HCT116 (cell line): ENCODE measurements around the gene MBD3L1. TPM values are rescaled to one million over a fixed set of nuclear protein-coding genes. Genes with fewer than 3 reads are reported as not detected.

Source experiments
- ATAC-seq: fragments of 200-7000 bp; cut with Tn5 transposase; 2 replicates; pipeline ENCODE4 v1.9.1; 2020; ENCODE audit warnings: mild to moderate bottlenecking, moderate library complexity
- BruUV-seq: library from RNA; stranded (reverse); fragments of 400-500 nt; replicated peaks from 2 replicates; lab custom pipeline; 2021; lab: Mats Ljungman, UMichigan
- CTCF ChIA-PET: fragments of 300-600 bp; sonication (Branson Sonifier 250); formaldehyde crosslinking; loops from one replicate; lab custom pipeline; 2021; ENCODE audit warnings: antibody characterized with exemption; lab: Charles Lee
- POLR2A ChIA-PET: fragments of 300-600, 350-600 bp; sonication (Branson Sonifier 250); formaldehyde crosslinking; loops from one replicate; lab custom pipeline; 2021; ENCODE audit warnings: antibody characterized with exemption; lab: Charles Lee
- RAD21 ChIA-PET, 2 experiments: fragments of 300-600 bp; sonication (Branson Sonifier 250); formaldehyde crosslinking; loops; one replicate each; lab custom pipeline; 2023; ENCODE audit warnings: low total read pairs in 2 of 2; ENCODE audit not compliant: uncharacterized antibody in 2 of 2, unreplicated experiment in 2 of 2, low non-redundant PET in 1 of 2; lab: Charles Lee
- DNase-seq: peaks from one replicate; pipeline ENCODE4 v3.0.0-alpha.2; 2010; ENCODE audit warnings: low read depth, low spot score
- H2AFZ ChIP-seq: fragments of 200-600 bp; shearing (Covaris generic), sonication (generic); 2 replicates; pipeline ENCODE4 v1.6.1; 2017; ENCODE audit warnings: low read depth, mixed run types, mixed read lengths, antibody characterized with exemption, low read length; ENCODE audit not compliant: poor library complexity, severe bottlenecking
- H3K27ac ChIP-seq: 2 replicates; pipeline ENCODE4 v1.5.1; 2012; ENCODE audit warnings: low read depth, low read length
- H3K27me3 ChIP-seq: fragments of 200-600 bp; sonication (generic); 2 replicates; pipeline ENCODE4 v1.6.1; 2016; ENCODE audit warnings: mixed run types, low read length, mixed read lengths; ENCODE audit not compliant: insufficient read depth
- H3K36me3 ChIP-seq, 2 experiments: fragments of 200-500 bp in 1 of 2; fragments of 200-600 bp in 1 of 2; sonication (Bioruptor generic) in 1 of 2; sonication (generic) in 1 of 2; 2 replicates each; pipeline versions ENCODE4 v1.5.1 to v1.6.1; 2014 to 2016; ENCODE audit warnings: low read length in 2 of 2, inconsistent platforms in 1 of 2, mixed read lengths in 1 of 2, mixed run types in 1 of 2; ENCODE audit not compliant: insufficient read depth in 2 of 2, control insufficient read depth in 1 of 2
- H3K4me1 ChIP-seq, 2 experiments: fragments of 200-600 bp in 1 of 2; sonication (generic) in 1 of 2; 2 replicates each; pipeline versions ENCODE4 v1.5.1 to v1.6.1; 2012 to 2017; ENCODE audit warnings: low read length in 2 of 2, inconsistent platforms in 1 of 2, mild to moderate bottlenecking in 1 of 2, mixed read lengths in 1 of 2, mixed run types in 1 of 2, moderate library complexity in 1 of 2; ENCODE audit not compliant: insufficient read depth in 2 of 2, control insufficient read depth in 1 of 2
- H3K4me2 ChIP-seq: fragments of 200-600 bp; sonication (generic); 2 replicates; pipeline ENCODE4 v1.6.1; 2017; ENCODE audit warnings: mixed run types, low read length, mixed read lengths
- H3K4me3 ChIP-seq, 2 experiments: fragments of 200-600 bp in 1 of 2; sonication (generic) in 1 of 2; replicated peaks in 1 of 2; 2 replicates each; pipeline ENCODE4 v1.5.1; 2011 to 2016; ENCODE audit warnings: low read length in 2 of 2, control low read depth in 1 of 2, low read depth in 1 of 2, mild to moderate bottlenecking in 1 of 2, mixed read lengths in 1 of 2, mixed run types in 1 of 2
- H3K79me2 ChIP-seq: fragments of 200-600 bp; sonication (generic); 2 replicates; pipeline ENCODE4 v1.6.1; 2017; ENCODE audit warnings: mild to moderate bottlenecking, mixed run types, low read length, moderate library complexity, mixed read lengths; ENCODE audit not compliant: insufficient read depth
- H3K9ac ChIP-seq: fragments of 200-600 bp; sonication (generic); 2 replicates; pipeline ENCODE4 v1.6.1; 2016; ENCODE audit warnings: low read length, mixed read lengths
- H3K9me2 ChIP-seq: fragments of 200-600 bp; sonication (generic), shearing (Covaris generic); 2 replicates; pipeline ENCODE4 v1.6.1; 2017; ENCODE audit warnings: mixed run types, mild to moderate bottlenecking, moderate library complexity; ENCODE audit not compliant: insufficient read depth
- H3K9me3 ChIP-seq, 2 experiments: fragments of 200-500 bp in 1 of 2; fragments of 200-600 bp in 1 of 2; sonication (Bioruptor generic) in 1 of 2; sonication (generic) in 1 of 2; 2 replicates each; pipeline ENCODE4 v1.6.1; 2014 to 2017; ENCODE audit warnings: low read length in 2 of 2, mixed read lengths in 2 of 2, inconsistent platforms in 1 of 2, low read depth in 1 of 2, mild to moderate bottlenecking in 1 of 2, mixed run types in 1 of 2, moderate library complexity in 1 of 2; ENCODE audit not compliant: control insufficient read depth in 1 of 2, insufficient read depth in 1 of 2
- H4K20me1 ChIP-seq: fragments of 200-600 bp; sonication (generic), shearing (Covaris generic); 2 replicates; pipeline ENCODE4 v1.6.1; 2017; ENCODE audit warnings: mixed run types, mild to moderate bottlenecking, moderate library complexity; ENCODE audit not compliant: insufficient read depth
- CBX3 ChIP-seq: IDR thresholded peaks from 2 replicates; pipeline ENCODE4 v1.6.1; 2012; ENCODE audit warnings: low read depth
- CEBPB ChIP-seq: IDR thresholded peaks from 2 replicates; pipeline ENCODE4 v1.6.1; 2012; ENCODE audit warnings: low read depth
- CTCF ChIP-seq, 3 experiments: fragments of 200-600 bp in 1 of 3; sonication (generic) in 1 of 3; IDR thresholded peaks in 2 of 3; conservative IDR thresholded peaks in 1 of 3; 2 replicates each; pipeline ENCODE4 v1.5.1; 2012 to 2017; ENCODE audit warnings: low read depth in 2 of 3, low read length in 2 of 3, antibody characterized with exemption in 1 of 3, borderline replicate concordance in 1 of 3, control low read depth in 1 of 3, mild to moderate bottlenecking in 1 of 3, mixed read lengths in 1 of 3, mixed run types in 1 of 3, moderate library complexity in 1 of 3; ENCODE audit not compliant: insufficient read depth in 1 of 3
- ELF1 ChIP-seq: IDR thresholded peaks from 2 replicates; pipeline ENCODE4 v1.6.1; 2012; ENCODE audit warnings: low read depth, borderline replicate concordance
- EZH2phosphoT487 ChIP-seq: fragments of 200-600 bp; IDR thresholded peaks from 2 replicates; pipeline ENCODE4 v1.6.1; 2018; ENCODE audit warnings: antibody characterized with exemption, borderline replicate concordance
- FOSL1 ChIP-seq: IDR thresholded peaks from 2 replicates; pipeline ENCODE4 v1.6.1; 2012; ENCODE audit warnings: low read depth
- RAD21 ChIP-seq: IDR thresholded peaks from 2 replicates; pipeline ENCODE4 v1.6.1; 2012; ENCODE audit warnings: low read depth, mild to moderate bottlenecking
- SIN3A ChIP-seq: IDR thresholded peaks from 2 replicates; pipeline ENCODE4 v1.6.1; 2012; ENCODE audit warnings: low read depth
- SP1 ChIP-seq: IDR thresholded peaks from 2 replicates; pipeline ENCODE4 v1.6.1; 2012; ENCODE audit warnings: low read depth
- SRF ChIP-seq: IDR thresholded peaks from 2 replicates; pipeline ENCODE4 v1.6.1; 2012; ENCODE audit warnings: low read depth
- ZBTB33 ChIP-seq: IDR thresholded peaks from 2 replicates; pipeline ENCODE4 v1.6.1; 2011; ENCODE audit warnings: mild to moderate bottlenecking, low read length, moderate library complexity; ENCODE audit not compliant: insufficient replicate concordance; ENCODE audit errors: extremely low read depth
- intact Hi-C: fragments of 100-400 bp; cut with micrococcal nuclease; formaldehyde crosslinking; loops from 2 replicates; pipeline ENCODE4 v1.10.0; 2022
- total RNA-seq: library from RNA; stranded (reverse); gene quantifications from one replicate; pipeline ENCODE4 v1.2.1, GENCODE V29; 2021; ENCODE audit not compliant: unreplicated experiment

MBD3L1 gene
- total RNA-seq, 1 experiment from 2014 or later, result not detected

GRCh38 chr19:8877854-8878705, 45.9 kb downstream of the MBD3L1 start:
- Histone ChIP-seq H3K4me1 (no peaks in the 10 kb centered on the region), H4K20me1 (no peaks in the 10 kb centered on the region)
- TF ChIP-seq SP1 (peak; percentile 54), ELF1 (peak; percentile 60), SIN3A (no peak), RAD21 (no peak), CBX3 (peak; percentile 35; the same call in 1 of the 2 replicates), EZH2phosphoT487 (no peak), FOSL1 (no peak), CEBPB (no peak), ZBTB33 (no peak), SRF (no peak), CTCF (IDR thresholded peaks at IDR 0.05 in 2 of 3, conservative IDR thresholded peaks at IDR 0.05 in 1 of 3; ENCODE audit: borderline replicate concordance in 1 of 3, insufficient read depth in 1 of 3, low read depth in 2 of 3, low read length in 2 of 3) (no peak)
- TF ChIP-seq, all 23 proteins: peak for 3
- no peaks in the 10 kb centered on the region for H3K9me2 ChIP-seq
- H3K27ac ChIP-seq, result no peak overlapping the region
- no peak overlapping the region for H2AFZ ChIP-seq
- no peaks in the 10 kb centered on the region for H3K27me3 ChIP-seq
- no peaks in the 10 kb centered on the region for H3K79me2 ChIP-seq
- peak; percentile 54 for DNase-seq
- CTCF ChIA-PET, result no interaction called here
- H3K4me2 ChIP-seq, result no peak overlapping the region
- no TSS peak for BruUV-seq
- H3K9ac ChIP-seq, result no peak overlapping the region
- ATAC-seq, result peak; percentile 97
- RAD21 ChIA-PET, result no interaction called here
- no peak overlapping the region for H3K4me3 ChIP-seq
- H3K9me3 ChIP-seq, result no peaks in the 10 kb centered on the region
- intact Hi-C loops, result no loop called here
- H3K36me3 ChIP-seq, result no peaks in the 10 kb centered on the region
- POLR2A ChIA-PET, result no interaction called here
